Measurements from ENCODE around the gene DNAJA3.

Gene DNAJA3

DNA sequence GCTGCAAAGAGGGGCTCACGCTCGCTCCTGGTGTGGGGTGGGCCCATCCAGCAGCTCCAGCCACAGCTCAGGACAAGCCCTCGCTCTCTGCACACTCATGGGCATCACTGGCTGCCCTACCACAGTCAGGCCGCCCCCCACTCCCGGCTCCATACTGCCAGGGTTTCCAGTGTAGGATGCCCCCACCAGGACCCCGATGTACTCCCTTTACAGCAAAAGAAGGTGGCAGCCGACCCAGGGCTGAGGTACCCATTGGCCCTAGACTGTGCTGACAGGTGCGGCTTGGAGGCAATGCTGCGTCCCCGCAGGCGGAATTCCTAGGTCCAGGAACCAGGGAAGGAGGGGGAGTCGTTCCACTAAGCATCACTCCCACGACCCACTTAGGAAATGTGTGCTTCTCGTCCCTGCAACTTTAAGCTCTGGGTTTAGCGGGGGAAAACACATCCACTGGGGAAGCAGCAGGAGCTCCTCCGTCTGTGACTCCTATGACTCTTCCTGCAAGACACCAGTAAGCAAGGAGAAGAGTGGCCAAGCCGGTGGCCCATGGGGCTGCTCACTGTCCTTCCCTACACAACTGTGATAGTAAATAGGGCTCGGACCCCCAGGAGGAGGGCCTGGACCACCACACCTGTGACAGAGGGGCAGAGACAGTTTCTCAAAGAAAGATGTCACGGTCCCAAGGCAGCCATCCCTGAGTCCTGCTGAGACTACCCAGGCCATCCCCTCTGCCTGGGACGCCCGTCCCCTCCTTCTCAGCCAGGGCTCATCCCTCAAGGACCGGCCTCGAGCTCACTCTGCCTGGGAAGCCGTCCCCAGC lies 22.3 kb upstream of the DNAJA3 start:
- TF ChIP-seq, protein P1, sequence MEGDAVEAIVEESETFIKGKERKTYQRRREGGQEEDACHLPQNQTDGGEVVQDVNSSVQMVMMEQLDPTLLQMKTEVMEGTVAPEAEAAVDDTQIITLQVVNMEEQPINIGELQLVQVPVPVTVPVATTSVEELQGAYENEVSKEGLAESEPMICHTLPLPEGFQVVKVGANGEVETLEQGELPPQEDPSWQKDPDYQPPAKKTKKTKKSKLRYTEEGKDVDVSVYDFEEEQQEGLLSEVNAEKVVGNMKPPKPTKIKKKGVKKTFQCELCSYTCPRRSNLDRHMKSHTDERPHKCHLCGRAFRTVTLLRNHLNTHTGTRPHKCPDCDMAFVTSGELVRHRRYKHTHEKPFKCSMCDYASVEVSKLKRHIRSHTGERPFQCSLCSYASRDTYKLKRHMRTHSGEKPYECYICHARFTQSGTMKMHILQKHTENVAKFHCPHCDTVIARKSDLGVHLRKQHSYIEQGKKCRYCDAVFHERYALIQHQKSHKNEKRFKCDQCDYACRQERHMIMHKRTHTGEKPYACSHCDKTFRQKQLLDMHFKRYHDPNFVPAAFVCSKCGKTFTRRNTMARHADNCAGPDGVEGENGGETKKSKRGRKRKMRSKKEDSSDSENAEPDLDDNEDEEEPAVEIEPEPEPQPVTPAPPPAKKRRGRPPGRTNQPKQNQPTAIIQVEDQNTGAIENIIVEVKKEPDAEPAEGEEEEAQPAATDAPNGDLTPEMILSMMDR (IDR thresholded peaks at IDR 0.05; ENCODE audit: control insufficient read depth, extremely low read depth, insufficient read depth): no peak
- no peak overlapping the region for H3K4me3 ChIP-seq (ENCODE audit: low read depth, low read length)
- DNase-seq (ENCODE audit: low read depth): no peak

DNA sequence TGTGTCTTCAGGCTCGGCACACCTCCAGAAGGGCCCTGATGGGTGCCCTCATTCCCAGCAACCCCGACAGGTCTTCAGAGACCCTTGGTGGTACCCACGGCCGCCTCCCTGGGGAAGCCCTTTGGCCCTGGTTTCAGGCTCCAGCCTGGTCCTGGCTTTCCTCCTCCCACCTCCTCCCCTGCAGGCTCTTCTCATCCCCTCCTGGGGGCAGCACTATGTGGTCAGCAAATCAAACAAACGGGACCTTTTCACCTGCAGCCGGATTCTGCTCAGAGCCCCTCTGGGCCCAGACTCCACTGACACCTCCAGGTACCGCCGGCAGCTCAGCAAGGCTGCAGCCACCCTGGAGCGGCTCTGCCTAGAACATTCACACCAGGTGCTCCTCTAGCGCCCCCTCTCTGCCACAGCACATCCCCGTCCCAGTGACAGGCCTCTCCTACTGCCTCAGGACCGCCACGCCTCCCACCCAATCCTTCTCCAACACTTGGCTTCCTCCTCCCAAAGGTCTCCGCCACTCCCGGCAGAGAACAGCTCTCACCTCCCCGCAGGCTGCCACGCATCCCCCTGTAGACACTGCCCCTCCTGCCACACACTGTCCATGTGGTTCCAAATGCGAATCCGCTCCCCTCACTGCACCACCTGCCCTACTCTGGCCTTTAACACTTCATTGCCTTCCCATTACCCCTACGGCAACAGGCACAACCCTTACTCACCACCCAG lies 21.3 kb upstream of the DNAJA3 start:
- TF ChIP-seq, protein P1 (IDR thresholded peaks at IDR 0.05; ENCODE audit: control insufficient read depth, extremely low read depth, insufficient read depth): peak; percentile 43
- DNase-seq (ENCODE audit: low read depth): no peak
- H3K4me3 ChIP-seq (ENCODE audit: low read depth, low read length): no peak overlapping the region

DNA sequence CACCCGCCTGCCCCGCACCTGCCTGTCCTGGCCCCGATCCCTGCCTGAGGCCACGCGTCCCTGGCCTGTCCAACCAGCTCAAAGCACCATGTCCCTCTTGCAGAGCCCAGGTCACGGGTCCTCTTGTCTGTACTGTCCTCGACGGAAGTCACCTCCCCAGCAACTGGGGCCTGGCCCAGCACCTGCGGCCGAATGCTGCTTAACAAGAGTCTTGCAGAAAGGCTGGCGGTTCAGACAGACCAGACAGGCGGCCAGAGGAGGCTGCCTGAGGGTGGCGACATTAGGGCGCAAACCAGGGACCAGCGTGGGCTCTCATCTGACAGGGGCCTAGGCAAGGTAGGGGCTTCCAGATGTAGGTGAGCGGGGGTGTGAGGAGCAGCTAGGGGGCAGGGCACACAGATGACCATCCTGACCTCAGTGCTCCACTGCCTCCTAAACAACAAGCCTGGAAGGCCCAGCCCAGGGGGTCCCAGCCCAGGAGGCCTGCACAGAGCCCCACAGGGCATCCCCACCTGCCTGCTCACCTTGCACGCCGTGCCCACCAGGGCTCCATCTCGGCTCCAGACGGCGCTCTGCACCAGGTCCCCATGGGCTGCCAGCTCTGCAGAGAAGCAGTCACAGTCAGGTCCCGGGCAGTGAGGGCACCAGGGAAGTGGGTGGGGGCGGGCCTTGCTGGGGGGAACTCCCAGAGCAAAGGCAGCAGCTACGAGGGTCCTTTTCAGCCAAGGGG lies 20.5 kb upstream of the DNAJA3 start:
- TF ChIP-seq, protein P1 (IDR thresholded peaks at IDR 0.05; ENCODE audit: control insufficient read depth, extremely low read depth, insufficient read depth): no peak
- DNase-seq (ENCODE audit: low read depth): no peak
- no peak overlapping the region for H3K4me3 ChIP-seq (ENCODE audit: low read depth, low read length)

DNA sequence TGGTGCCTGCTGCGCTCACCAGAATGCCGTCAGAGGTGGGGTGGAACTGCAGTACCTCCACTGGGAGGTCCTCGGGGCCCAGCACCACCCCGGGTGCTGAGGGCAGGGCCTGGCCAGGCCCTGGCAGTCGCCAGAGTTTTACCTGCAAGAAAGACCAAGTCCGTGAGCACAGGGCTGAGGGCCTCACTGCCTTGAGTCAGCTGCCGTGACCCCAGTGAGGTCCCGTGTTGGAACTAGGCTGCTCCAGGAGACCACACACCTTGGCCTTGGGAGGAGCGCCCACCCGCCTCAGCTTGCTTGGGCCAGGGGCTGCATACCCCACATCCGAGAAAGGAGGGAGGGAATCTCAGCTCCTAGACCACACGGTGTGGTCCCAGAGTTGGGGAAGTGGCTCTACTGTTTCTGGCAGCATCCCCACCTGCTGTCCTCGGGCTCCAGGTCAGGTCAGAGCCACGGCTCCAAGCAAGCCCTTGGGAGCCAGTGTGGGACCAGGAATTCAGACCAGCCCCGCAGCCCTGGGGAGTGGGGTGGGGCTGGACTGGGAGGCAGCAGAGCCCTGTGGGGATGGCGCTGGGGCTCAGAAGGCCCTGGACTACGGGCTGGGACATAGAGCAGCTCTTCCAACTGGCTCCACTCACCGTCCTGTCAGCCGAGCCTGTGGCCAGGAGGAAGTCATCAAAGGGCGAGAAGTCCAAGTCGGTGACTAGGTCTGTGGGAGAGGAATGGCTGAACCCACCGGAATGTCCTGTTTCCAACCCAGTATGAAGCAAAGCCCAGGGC lies 17.9 kb upstream of the DNAJA3 start:
- no peak for DNase-seq (ENCODE audit: low read depth)
- TF ChIP-seq, protein P1 (IDR thresholded peaks at IDR 0.05; ENCODE audit: control insufficient read depth, extremely low read depth, insufficient read depth): no peak
- H3K4me3 ChIP-seq (ENCODE audit: low read depth, low read length): no peak overlapping the region

DNA sequence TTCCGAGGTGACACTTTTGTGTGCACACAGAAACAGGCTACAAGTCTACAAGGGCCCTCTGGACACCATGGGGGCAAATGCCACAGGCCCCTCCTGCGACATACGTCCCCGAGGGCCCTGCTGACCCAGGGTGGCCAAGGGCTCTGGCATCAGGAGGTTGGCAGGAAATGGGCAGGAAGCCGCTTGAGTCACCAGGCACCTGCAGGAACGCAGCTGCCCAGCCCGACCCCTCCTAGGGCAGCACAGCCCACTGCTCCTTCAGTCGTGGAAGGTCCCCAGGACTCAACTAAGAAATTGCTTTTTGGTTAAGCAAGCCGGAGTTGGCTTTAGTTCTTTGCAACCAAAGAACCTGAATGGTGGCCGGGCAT lies 17.4 kb upstream of the DNAJA3 start:
- no peak overlapping the region for H3K4me3 ChIP-seq (ENCODE audit: low read depth, low read length)
- no peak for DNase-seq (ENCODE audit: low read depth)
- TF ChIP-seq, protein P1 (IDR thresholded peaks at IDR 0.05; ENCODE audit: control insufficient read depth, extremely low read depth, insufficient read depth): no peak

All from LNCaP clone FGC (cell line).